CD4-positive, alpha-beta T cell (primary cell): ENCODE results near the gene CDKAL1. TPM values are rescaled to one million over a fixed set of nuclear protein-coding genes. Genes with fewer than 3 reads are reported as not detected.

Experiments used
- ATAC-seq: fragments of 200-7000 bp; cut with Tn5 transposase; one replicate; pipeline ENCODE4 v1.10.0; 2022; ENCODE audit warnings: mild to moderate bottlenecking; ENCODE audit not compliant: poor library complexity
- CTCF ChIA-PET: fragments of 350-600 bp; sonication (Branson Sonifier 250); formaldehyde crosslinking; loops from one replicate; lab custom pipeline; 2021; ENCODE audit warnings: antibody characterized with exemption, inconsistent platforms; lab: Charles Lee
- POLR2A ChIA-PET: fragments of 350-600 bp; sonication (Branson Sonifier 250); formaldehyde crosslinking; loops from one replicate; lab custom pipeline; 2021; ENCODE audit warnings: antibody characterized with exemption, inconsistent platforms; lab: Charles Lee
- DNase-seq, 14 experiments: peaks; one replicate each; pipeline ENCODE4 v3.0.0-alpha.2; 2013 to 2020; ENCODE audit warnings: mixed read lengths in 2 of 14
- H3K27ac ChIP-seq, 2 donors: one replicate each; pipeline versions ENCODE4 v1.5.1 to v1.7.0; 2013; ENCODE audit warnings: low read length in 2 of 2, low read depth in 1 of 2, mild to moderate bottlenecking in 1 of 2
- H3K27me3 ChIP-seq, 2 experiments: 1 replicate in 1 of 2; 2 replicates in 1 of 2; pipeline versions ENCODE4 v1.6.1 to v1.7.0; 2013; ENCODE audit warnings: low read length in 2 of 2, control low read depth in 1 of 2, mild to moderate bottlenecking in 1 of 2, moderate library complexity in 1 of 2; ENCODE audit not compliant: insufficient read depth in 2 of 2, control insufficient read depth in 1 of 2
- H3K36me3 ChIP-seq: one replicate; pipeline ENCODE4 v1.6.1; 2013; ENCODE audit warnings: low read length, control low read depth; ENCODE audit not compliant: insufficient read depth
- H3K4me1 ChIP-seq: one replicate; pipeline ENCODE4 v1.6.1; 2013; ENCODE audit warnings: low read length, control low read depth; ENCODE audit not compliant: insufficient read depth
- H3K4me3 ChIP-seq: one replicate; pipeline ENCODE4 v1.5.1; 2013; ENCODE audit warnings: mild to moderate bottlenecking, low read length, moderate library complexity
- H3K9me3 ChIP-seq, 2 experiments: 1 replicate in 1 of 2; 2 replicates in 1 of 2; pipeline versions ENCODE4 v1.6.1 to v1.7.0; 2013; ENCODE audit warnings: low read length in 2 of 2, mild to moderate bottlenecking in 2 of 2, control low read depth in 1 of 2, moderate library complexity in 1 of 2; ENCODE audit not compliant: control insufficient read depth in 1 of 2, insufficient read depth in 1 of 2
- H3K27ac Mint-ChIP-seq: one replicate; pipeline ENCODE4 v1.8.0; 2020; ENCODE audit warnings: mixed read lengths
- H3K27me3 Mint-ChIP-seq: one replicate; pipeline ENCODE4 v1.8.0; 2021; ENCODE audit warnings: mixed read lengths
- H3K36me3 Mint-ChIP-seq: one replicate; pipeline ENCODE4 v1.8.0; 2021; ENCODE audit warnings: low read depth, mixed read lengths
- H3K4me1 Mint-ChIP-seq: one replicate; pipeline ENCODE4 v1.8.0; 2021; ENCODE audit warnings: low read depth, mixed read lengths
- H3K4me3 Mint-ChIP-seq: one replicate; pipeline ENCODE4 v1.8.0; 2020; ENCODE audit warnings: mild to moderate bottlenecking, mixed read lengths
- H3K9me3 Mint-ChIP-seq: one replicate; pipeline ENCODE4 v1.8.0; 2020; ENCODE audit warnings: mixed read lengths
- CTCF ChIP-seq: fragments of 200-600 bp; IDR thresholded peaks from one replicate; pipeline ENCODE4 v1.8.0; 2022; ENCODE audit warnings: antibody characterized with exemption, mild to moderate bottlenecking
- intact Hi-C, 2 experiments: fragments of 100-400 bp; cut with DNase I in 1 of 2; cut with micrococcal nuclease in 1 of 2; formaldehyde crosslinking; loops; one replicate each; pipeline versions ENCODE4 v1.15.1 to v1.9.0; 2023 to 2025; cut with DNase I, micrococcal nuclease
- total RNA-seq, 174 experiments: library from RNA in 2 of 174; stranded (reverse) in 2 of 174; gene quantifications; one replicate each; pipeline ENCODE4 v1.2.3 and lab custom pipeline; 2021 to 2026

CDKAL1 gene
- total RNA-seq, 2 experiments from 2014 or later: 21.3 to 23.9 TPM

DNA sequence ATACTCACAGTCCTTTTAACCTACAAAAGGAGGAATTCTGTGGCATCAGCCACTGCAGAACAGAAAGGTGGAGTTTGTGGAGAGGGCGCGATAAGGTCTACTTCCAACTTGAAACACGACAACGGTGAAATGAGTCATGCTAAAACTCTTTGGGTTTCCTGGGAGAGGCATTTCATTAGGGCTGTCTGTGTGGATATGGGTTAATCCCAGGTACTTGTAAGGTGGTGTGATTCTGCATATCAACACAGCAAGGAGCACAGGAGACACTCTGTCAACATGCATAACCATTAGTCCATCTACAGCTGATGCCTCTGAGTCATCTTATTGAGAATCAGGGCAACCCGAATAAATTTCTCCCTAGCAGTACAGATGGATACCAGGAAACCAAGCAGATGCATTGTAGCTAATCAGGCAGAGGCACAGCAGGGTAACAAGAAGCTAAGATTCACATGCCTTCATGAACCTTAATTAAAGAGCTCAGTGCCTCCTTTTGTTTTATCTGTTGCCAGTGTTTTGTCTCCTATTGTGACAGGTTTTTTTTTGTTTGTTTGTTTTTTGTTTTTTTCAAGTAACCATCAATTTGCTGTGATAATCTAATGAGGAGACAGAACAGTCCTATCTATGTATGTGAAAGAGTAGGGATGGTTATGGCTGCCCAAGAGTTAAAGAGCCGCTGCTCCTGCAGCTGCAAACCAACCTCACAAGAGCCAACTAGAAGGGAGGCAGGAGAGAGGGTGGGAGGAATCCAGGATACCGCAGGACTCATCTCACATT is 743.5 kb downstream of the CDKAL1 start:
- ChIA-PET CTCF (no interaction called here), POLR2A (no interaction called here)
- no peaks in the 10 kb centered on the region for H3K27me3 ChIP-seq
- no peak for DNase-seq
- no peak overlapping the region for H3K4me3 ChIP-seq
- no peaks in the 10 kb centered on the region for H3K4me1 ChIP-seq
- ATAC-seq: no peak
- Mint-ChIP-seq H3K4me3 (no peak overlapping the region), H3K27me3 (no peaks in the 10 kb centered on the region), H3K27ac (no peak overlapping the region), H3K4me1 (no peaks in the 10 kb centered on the region), H3K36me3 (no peaks in the 10 kb centered on the region), H3K9me3 (no peaks in the 10 kb centered on the region)
- H3K9me3 ChIP-seq: no peaks in the 10 kb centered on the region
- intact Hi-C loops: no loop called here
- no peak for TF ChIP-seq CTCF
- no peak overlapping the region for H3K27ac ChIP-seq
- no peaks in the 10 kb centered on the region for H3K36me3 ChIP-seq

GRCh38 chr6:21278375-21278745 is 744.1 kb downstream of the CDKAL1 start:
- H3K36me3 Mint-ChIP-seq: no peaks in the 10 kb centered on the region
- Histone ChIP-seq H3K9me3 (no peaks in the 10 kb centered on the region), H3K4me3 (no peak overlapping the region), H3K27ac (no peak overlapping the region), H3K27me3 (no peaks in the 10 kb centered on the region), H3K36me3 (no peaks in the 10 kb centered on the region), H3K4me1 (no peaks in the 10 kb centered on the region)
- POLR2A ChIA-PET: no interaction called here
- ATAC-seq (no peak), DNase-seq (no peak)
- no peak overlapping the region for H3K27ac Mint-ChIP-seq
- intact Hi-C loops: no loop called here
- CTCF ChIA-PET: no interaction called here
- no peak overlapping the region for H3K4me3 Mint-ChIP-seq
- H3K9me3 Mint-ChIP-seq: no peaks in the 10 kb centered on the region
- H3K4me1 Mint-ChIP-seq: no peaks in the 10 kb centered on the region
- no peaks in the 10 kb centered on the region for H3K27me3 Mint-ChIP-seq
- TF ChIP-seq CTCF: no peak

GRCh38 chr6:21279619-21280018 is 745.4 kb downstream of the CDKAL1 start:
- intact Hi-C loops: no loop called here
- no peaks in the 10 kb centered on the region for H3K9me3 Mint-ChIP-seq
- Histone ChIP-seq H3K36me3 (no peaks in the 10 kb centered on the region), H3K4me1 (no peaks in the 10 kb centered on the region), H3K27ac (no peak overlapping the region), H3K9me3 (no peaks in the 10 kb centered on the region), H3K27me3 (no peaks in the 10 kb centered on the region), H3K4me3 (no peak overlapping the region)
- POLR2A ChIA-PET: no interaction called here
- no peaks in the 10 kb centered on the region for H3K36me3 Mint-ChIP-seq
- H3K4me1 Mint-ChIP-seq: no peaks in the 10 kb centered on the region
- TF ChIP-seq CTCF: no peak
- ATAC-seq (no peak), DNase-seq (no peak)
- H3K27me3 Mint-ChIP-seq: no peaks in the 10 kb centered on the region
- CTCF ChIA-PET: no interaction called here
- no peak overlapping the region for H3K27ac Mint-ChIP-seq
- no peak overlapping the region for H3K4me3 Mint-ChIP-seq
